ENCODE data around the gene VWDE. TPM values are rescaled to one million over a fixed set of nuclear protein-coding genes. Genes with fewer than 3 reads are reported as not detected.

Gene VWDE
- total and polyA plus RNA-seq, 2 experiments from 2014 or later: not detected

DNA sequence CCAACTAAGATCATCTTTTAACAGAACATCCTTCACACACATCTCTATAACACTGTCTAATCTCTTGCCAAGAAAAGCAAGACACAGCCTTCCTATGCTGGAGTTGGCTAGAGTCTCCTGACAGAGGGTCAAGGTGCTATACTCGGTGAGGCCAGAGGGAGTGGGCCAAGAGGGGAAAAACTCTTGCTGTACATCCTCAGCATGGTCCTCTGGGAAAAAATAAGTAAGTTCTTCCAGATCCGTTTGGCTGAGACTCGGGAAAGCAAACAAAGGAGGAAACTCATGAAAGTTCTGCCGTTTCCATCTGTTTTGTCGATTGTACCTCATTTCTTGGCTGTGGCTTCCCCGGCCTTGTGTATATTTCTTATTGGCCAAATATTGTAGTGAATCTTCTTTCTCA lies 33.9 kb downstream of the VWDE start:
- Histone ChIP-seq H3K9me2 (ENCODE audit: insufficient read depth) (no peaks in the 10 kb centered on the region), H3K4me2 (ENCODE audit: unreplicated experiment) (no peak overlapping the region), H3K27me3 (replicated peaks; ENCODE audit: insufficient read depth) (peaks cover 13% of the 10 kb centered on the region; the same call in 1 of the 2 replicates), H4K20me1 (ENCODE audit: insufficient read depth) (no peaks in the 10 kb centered on the region), H3K9ac (no peak overlapping the region), H3K4me3 (no peak overlapping the region), H2AFZ (no peak overlapping the region), H3K4me1 (ENCODE audit: insufficient read depth) (no peaks in the 10 kb centered on the region), H3K27ac (no peak overlapping the region), H3K9me3 (ENCODE audit: low read depth) (no peaks in the 10 kb centered on the region), H3K36me3 (ENCODE audit: low read depth) (no peaks in the 10 kb centered on the region), H3F3A (ENCODE audit: insufficient read depth) (no peaks in the 10 kb centered on the region), H3K79me2 (ENCODE audit: insufficient read depth) (no peaks in the 10 kb centered on the region)
- DNase-seq: no peak
- TF ChIP-seq EZH2 (IDR thresholded peaks at IDR 0.05; ENCODE audit: insufficient read depth, poor library complexity, severe bottlenecking) (no peak), EZH2phosphoT487 (IDR thresholded peaks at IDR 0.05; ENCODE audit: insufficient read depth, low read depth) (no peak)
- in situ Hi-C loops (cut with MboI): no loop called here
- 35 to 36% methylated on average over 6 of the region's 6 CpGs for WGBS, 2 experiments (ENCODE audit: low coverage in 1 of 2, low lambda C conversion rate in 2 of 2, missing lambda C conversion rate in 2 of 2)

DNA sequence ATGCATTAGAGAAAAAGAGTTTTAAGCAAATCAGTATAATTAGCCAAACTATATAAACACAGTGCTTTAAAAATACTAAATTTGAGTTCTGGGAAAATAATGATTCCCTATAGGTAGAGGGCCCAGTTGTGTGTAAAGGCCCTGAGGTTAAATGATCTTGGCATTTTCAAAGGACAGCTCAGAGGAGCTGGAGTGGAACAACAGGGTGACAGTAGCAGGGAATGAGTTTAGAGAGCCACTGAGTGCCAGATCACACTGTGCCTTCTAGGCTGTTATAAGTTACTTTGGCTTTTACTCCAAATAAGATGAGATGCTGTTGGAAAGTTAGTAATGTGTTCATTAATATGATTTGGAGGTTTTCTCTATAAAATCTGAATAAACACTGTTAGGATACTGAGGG lies 34.6 kb downstream of the VWDE start:
- Histone ChIP-seq H3K27ac (no peak overlapping the region), H3K9me2 (ENCODE audit: insufficient read depth) (no peaks in the 10 kb centered on the region), H4K20me1 (ENCODE audit: insufficient read depth) (no peaks in the 10 kb centered on the region), H3K79me2 (ENCODE audit: insufficient read depth) (no peaks in the 10 kb centered on the region), H3K4me3 (no peak overlapping the region), H3K9me3 (ENCODE audit: low read depth) (no peaks in the 10 kb centered on the region), H3K9ac (no peak overlapping the region), H3F3A (ENCODE audit: insufficient read depth) (no peaks in the 10 kb centered on the region), H3K27me3 (replicated peaks; ENCODE audit: insufficient read depth) (peaks cover 14% of the 10 kb centered on the region; the same call in 1 of the 2 replicates), H2AFZ (no peak overlapping the region), H3K4me1 (ENCODE audit: insufficient read depth) (no peaks in the 10 kb centered on the region), H3K36me3 (ENCODE audit: low read depth) (no peaks in the 10 kb centered on the region), H3K4me2 (ENCODE audit: unreplicated experiment) (no peak overlapping the region)
- no peak for DNase-seq
- no peak for TF ChIP-seq EZH2 (IDR thresholded peaks at IDR 0.05; ENCODE audit: insufficient read depth, poor library complexity, severe bottlenecking)
- in situ Hi-C loops (cut with MboI): no loop called here

DNA sequence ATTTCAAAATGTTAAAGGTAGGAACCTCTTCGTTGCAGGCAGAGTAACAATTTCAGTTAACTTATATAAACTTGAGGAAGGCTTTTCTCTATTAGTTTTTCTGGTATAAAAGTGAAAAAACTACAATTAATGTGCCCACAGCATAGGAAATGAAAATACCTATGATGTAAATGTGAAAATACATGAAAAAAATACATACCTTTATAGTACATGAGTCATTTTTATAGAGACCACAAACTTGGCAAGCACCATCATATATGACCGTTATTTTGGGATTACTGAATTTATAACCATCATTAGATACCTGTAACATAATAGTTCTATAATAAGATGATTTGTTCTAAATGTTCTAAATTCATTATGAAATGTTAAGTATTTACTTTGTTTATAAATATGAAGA lies 42.7 kb downstream of the VWDE start:
- in situ Hi-C loops (cut with MboI): no loop called here

DNA sequence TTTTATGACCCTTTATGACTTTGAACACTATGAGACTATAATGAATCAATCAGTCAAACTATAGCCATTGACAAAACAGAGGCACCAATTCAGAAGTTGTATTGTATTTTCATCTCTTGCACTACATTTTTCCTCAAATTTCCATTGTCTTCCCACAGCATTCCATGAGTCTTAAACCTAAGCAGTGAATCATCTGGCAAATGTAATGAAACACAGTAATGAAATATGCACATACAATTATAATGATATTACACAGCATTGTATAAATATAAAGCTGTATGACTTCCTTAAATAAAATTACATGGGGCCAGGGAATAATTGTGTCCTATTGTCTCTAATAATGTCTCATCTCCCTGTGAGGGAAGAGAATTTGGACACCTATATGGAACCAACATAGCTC lies 45.0 kb downstream of the VWDE start:
- in situ Hi-C loops (cut with MboI): no loop called here
- DNase-seq: peak; percentile 4
- no peaks in the 10 kb centered on the region for H3K4me1 ChIP-seq (ENCODE audit: insufficient read depth)

More for the DNA sequence above, 42.7 kb downstream of the VWDE start:
- no peak for DNase-seq
- no peak overlapping the region for H3K4me3 ChIP-seq
- WGBS, 2 experiments (ENCODE audit: low coverage in 1 of 2, low lambda C conversion rate in 2 of 2, missing lambda C conversion rate in 2 of 2): 6 to 7% methylated on average over 2 of the region's 2 CpGs
- H4K20me1 ChIP-seq (ENCODE audit: insufficient read depth): no peaks in the 10 kb centered on the region
- no peaks in the 10 kb centered on the region for H3K4me1 ChIP-seq (ENCODE audit: insufficient read depth)
- H2AFZ ChIP-seq: no peak overlapping the region
- peaks cover 17% of the 10 kb centered on the region; the same call in 1 of the 2 replicates for H3K27me3 ChIP-seq (replicated peaks; ENCODE audit: insufficient read depth)
- H3K36me3 ChIP-seq (ENCODE audit: low read depth): no peaks in the 10 kb centered on the region
- no peaks in the 10 kb centered on the region for H3K9me2 ChIP-seq (ENCODE audit: insufficient read depth)
- H3K4me2 ChIP-seq (ENCODE audit: unreplicated experiment): no peak overlapping the region
- H3K9me3 ChIP-seq (ENCODE audit: low read depth): no peaks in the 10 kb centered on the region
- H3K9ac ChIP-seq: no peak overlapping the region
- TF ChIP-seq EZH2 (IDR thresholded peaks at IDR 0.05; ENCODE audit: insufficient read depth, poor library complexity, severe bottlenecking) (no peak), EZH2phosphoT487 (IDR thresholded peaks at IDR 0.05; ENCODE audit: insufficient read depth, low read depth) (no peak)
- H3K27ac ChIP-seq: no peak overlapping the region
- H3K79me2 ChIP-seq (ENCODE audit: insufficient read depth): no peaks in the 10 kb centered on the region
- H3F3A ChIP-seq (ENCODE audit: insufficient read depth): no peaks in the 10 kb centered on the region

DNA sequence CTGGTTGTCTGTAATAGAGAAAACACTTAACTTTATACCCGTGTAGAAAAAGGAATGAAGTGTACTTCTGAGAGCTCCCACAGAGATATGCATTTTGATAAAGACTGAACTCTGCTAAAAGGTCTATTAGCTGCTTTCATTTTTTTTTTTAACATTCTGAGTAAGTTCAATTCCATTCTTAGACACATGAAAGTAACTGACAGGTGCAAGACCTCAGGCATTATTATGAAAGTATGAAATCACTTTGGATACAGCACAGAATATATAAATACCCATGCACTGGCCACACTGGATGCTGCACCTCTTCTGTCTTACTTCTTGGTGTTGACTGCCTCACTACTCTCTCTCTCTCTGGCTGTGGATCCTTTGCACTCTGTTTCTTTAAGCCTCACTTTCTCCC lies 46.2 kb downstream of the VWDE start:
- Histone ChIP-seq H3K4me2 (ENCODE audit: unreplicated experiment) (no peak overlapping the region), H3K4me3 (no peak overlapping the region), H3K27ac (no peak overlapping the region), H4K20me1 (ENCODE audit: insufficient read depth) (no peaks in the 10 kb centered on the region), H3K4me1 (ENCODE audit: insufficient read depth) (no peaks in the 10 kb centered on the region), H3K9ac (no peak overlapping the region), H3K79me2 (ENCODE audit: insufficient read depth) (no peaks in the 10 kb centered on the region), H3K36me3 (ENCODE audit: low read depth) (no peaks in the 10 kb centered on the region), H3K9me2 (ENCODE audit: insufficient read depth) (no peaks in the 10 kb centered on the region), H3K9me3 (ENCODE audit: low read depth) (no peaks in the 10 kb centered on the region), H3F3A (ENCODE audit: insufficient read depth) (no peaks in the 10 kb centered on the region), H3K27me3 (replicated peaks; ENCODE audit: insufficient read depth) (0 out of 2 replicates have a peak, but pooled peaks cover 10% of the 10 kb centered on the region), H2AFZ (no peak overlapping the region)
- no peak for DNase-seq
- WGBS, 2 experiments (ENCODE audit: low coverage in 1 of 2, low lambda C conversion rate in 2 of 2, missing lambda C conversion rate in 2 of 2): 20 to 31% methylated on average over 1 of the region's 1 CpG
- no peak for TF ChIP-seq EZH2 (IDR thresholded peaks at IDR 0.05; ENCODE audit: insufficient read depth, poor library complexity, severe bottlenecking)
- no peak for TF ChIP-seq EZH2phosphoT487 (IDR thresholded peaks at IDR 0.05; ENCODE audit: insufficient read depth, low read depth)
- in situ Hi-C loops (cut with MboI): no loop called here

More for the DNA sequence above, 45.0 kb downstream of the VWDE start:
- Histone ChIP-seq H3K9me2 (ENCODE audit: insufficient read depth) (no peaks in the 10 kb centered on the region), H3K27me3 (replicated peaks; ENCODE audit: insufficient read depth) (0 out of 2 replicates have a peak, but pooled peaks cover 10% of the 10 kb centered on the region), H3K9me3 (ENCODE audit: low read depth) (no peaks in the 10 kb centered on the region), H4K20me1 (ENCODE audit: insufficient read depth) (no peaks in the 10 kb centered on the region), H3K36me3 (ENCODE audit: low read depth) (no peaks in the 10 kb centered on the region), H3K9ac (no peak overlapping the region), H3K4me2 (ENCODE audit: unreplicated experiment) (no peak overlapping the region), H2AFZ (no peak overlapping the region), H3K4me3 (no peak overlapping the region), H3K27ac (no peak overlapping the region), H3K79me2 (ENCODE audit: insufficient read depth) (no peaks in the 10 kb centered on the region), H3F3A (ENCODE audit: insufficient read depth) (no peaks in the 10 kb centered on the region)
- TF ChIP-seq EZH2 (IDR thresholded peaks at IDR 0.05; ENCODE audit: insufficient read depth, poor library complexity, severe bottlenecking) (no peak), EZH2phosphoT487 (IDR thresholded peaks at IDR 0.05; ENCODE audit: insufficient read depth, low read depth) (no peak)

All from GM23248 (cell line).